Smooth muscle cell (in vitro differentiated cells): ENCODE results near the gene RPL41. TPM values are rescaled to one million over a fixed set of nuclear protein-coding genes. Genes with fewer than 3 reads are reported as not detected.

Experiments used
- DNase-seq: peaks from one replicate; lab custom pipeline; 2025; ENCODE audit not compliant: unreplicated experiment; lab: John Stamatoyannopoulos, UW
- H2AFZ ChIP-seq: fragments of 200-600 bp; sonication (generic); 2 replicates; pipeline ENCODE4 v1.6.0; 2016; ENCODE audit warnings: antibody characterized with exemption, low read depth, mild to moderate bottlenecking
- H3F3A ChIP-seq: fragments of 200-600 bp; sonication (generic); 2 replicates; pipeline ENCODE4 v1.6.0; 2017; ENCODE audit warnings: antibody characterized with exemption, low read depth
- H3K27ac ChIP-seq: fragments of 200-600 bp; sonication (generic); 2 replicates; pipeline ENCODE4 v1.5.1; 2016; ENCODE audit warnings: low read depth, mild to moderate bottlenecking
- H3K27me3 ChIP-seq: fragments of 200-600 bp; sonication (generic); 2 replicates; pipeline ENCODE4 v1.6.1; 2016; ENCODE audit warnings: low read depth, mild to moderate bottlenecking
- H3K36me3 ChIP-seq: fragments of 200-600 bp; sonication (generic); 2 replicates; pipeline ENCODE4 v1.5.1; 2016; ENCODE audit warnings: low read depth
- H3K4me1 ChIP-seq: fragments of 200-600 bp; sonication (generic); 2 replicates; pipeline ENCODE4 v1.5.1; 2016; ENCODE audit warnings: low read depth
- H3K4me2 ChIP-seq: fragments of 200-600 bp; sonication (generic); 2 replicates; pipeline ENCODE4 v1.6.0; 2016; ENCODE audit warnings: mild to moderate bottlenecking
- H3K4me3 ChIP-seq: fragments of 200-600 bp; sonication (generic); 2 replicates; pipeline ENCODE4 v1.5.1; 2016; ENCODE audit warnings: mild to moderate bottlenecking
- H3K79me2 ChIP-seq: fragments of 200-600 bp; sonication (generic); 2 replicates; pipeline ENCODE4 v1.6.0; 2016; ENCODE audit warnings: low read depth, mild to moderate bottlenecking
- H3K9ac ChIP-seq: fragments of 200-600 bp; sonication (generic); 2 replicates; pipeline ENCODE4 v1.6.0; 2016; ENCODE audit warnings: low read depth
- H3K9me3 ChIP-seq: fragments of 200-600 bp; sonication (generic); replicated peaks from 2 replicates; pipeline ENCODE4 v1.5.1; 2016; ENCODE audit warnings: low read depth
- H4K20me1 ChIP-seq: fragments of 200-600 bp; sonication (generic); 2 replicates; pipeline ENCODE4 v1.6.0; 2016; ENCODE audit warnings: low read depth
- WGBS: methylation state at CpG from one replicate; pipeline ENCODE4 v1.1.7; 2016; ENCODE audit warnings: low lambda C conversion rate; 5-methylcytosine and 5-hydroxymethylcytosine counted together
- polyA plus RNA-seq: library from polyadenylated mRNA; unstranded; fragments of >200 nt; fragmentation: Nextera tagmentation; extraction: Ambion mirVana; gene quantifications from 2 replicates; pipeline ENCODE4 v1.2.1, GENCODE V29; 2016
- total RNA-seq: library from RNA; depleted of rRNA; stranded (reverse); fragments of >200 nt; gene quantifications from 2 replicates; pipeline ENCODE4 v1.2.3, GENCODE V29; 2014
- TF ChIP-seq, protein P1 (sequence below): fragments of 200-600 bp; sonication (generic); IDR thresholded peaks from 2 replicates; pipeline ENCODE4 v1.5.1; 2017; ENCODE audit warnings: borderline replicate concordance, mild to moderate bottlenecking, antibody characterized with exemption; ENCODE audit not compliant: insufficient read depth, poor library complexity, severe bottlenecking

The RPL41 gene
- total and polyA plus RNA-seq, 2 experiments from 2014 or later = 2,414 to 3,246 TPM

DNA sequence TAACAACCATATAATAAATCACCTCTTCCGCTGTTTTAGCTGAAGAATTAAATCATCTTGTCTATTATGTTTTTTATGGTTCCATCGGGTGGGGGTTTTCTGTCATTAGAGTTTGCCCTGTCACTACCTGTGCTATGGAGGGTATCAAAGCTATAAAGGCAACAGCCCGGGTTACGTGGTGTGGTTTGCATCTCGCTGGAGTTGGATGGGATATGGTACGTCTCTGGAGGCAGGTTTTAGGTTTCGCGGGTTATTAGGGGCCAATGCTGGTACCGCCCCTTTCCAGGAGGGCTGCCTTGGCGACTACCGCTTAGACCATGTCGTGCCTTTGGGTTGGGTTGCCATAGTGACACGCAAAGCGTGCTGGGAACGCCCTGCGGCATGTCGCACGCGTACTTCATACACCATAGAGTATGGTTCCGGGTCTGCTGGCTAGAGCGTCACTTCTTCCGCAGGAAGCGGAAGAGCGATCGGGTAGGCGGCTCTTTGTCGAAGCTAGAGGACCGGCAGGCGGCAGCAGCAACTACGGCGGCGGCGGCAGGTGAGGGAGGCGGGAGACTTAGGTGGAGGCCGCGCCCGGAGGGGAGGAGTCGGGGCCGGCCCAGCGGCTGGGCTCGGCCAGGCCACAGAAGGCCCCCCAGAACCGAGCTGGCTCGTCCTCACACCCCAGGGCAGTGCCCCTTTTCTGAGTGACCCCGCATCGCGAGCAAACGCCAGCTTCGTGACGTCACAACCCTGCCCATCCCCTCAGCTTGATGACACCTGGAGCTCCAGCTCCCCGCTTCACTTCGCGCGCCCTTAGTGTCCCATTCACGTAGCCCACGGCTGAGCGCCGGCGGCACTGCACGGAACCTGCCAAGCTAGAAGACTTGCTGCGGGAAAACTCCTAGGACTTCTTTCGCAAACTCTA is 1.6 kb downstream of the RPL41 start, which contains the start of gene ZC3H10:
ZC3H10 (plus strand) TSS at position 489 of the 910 bp plus-strand sequence. CDS start 2,297 bp downstream, outside the sequence.
- peak; percentile 83 for DNase-seq
- peak within 1 kb of the TSS; percentile 96 for H3K9ac ChIP-seq
- no peaks in the 10 kb centered on the region for H3K27me3 ChIP-seq
- peaks cover 18% of the 10 kb centered on the region for H3F3A ChIP-seq
- no peaks in the 10 kb centered on the region for H3K9me3 ChIP-seq
- H3K4me2 ChIP-seq = peak within 1 kb of the TSS; percentile 96
- peaks cover 12% of the 10 kb centered on the region for H3K4me1 ChIP-seq
- peak within 1 kb of the TSS; percentile 95 for H3K27ac ChIP-seq
- H3K36me3 ChIP-seq = no peaks in the 10 kb centered on the region
- H3K79me2 ChIP-seq = peaks cover 8% of the 10 kb centered on the region
- H4K20me1 ChIP-seq = peaks cover 10% of the 10 kb centered on the region
- WGBS = 1% methylated on average over 60 of the region's 61 CpGs
- peak within 1 kb of the TSS; percentile 74 for H3K4me3 ChIP-seq
- H2AFZ ChIP-seq = peak within 1 kb of the TSS; percentile 11
- TF ChIP-seq, protein P1, sequence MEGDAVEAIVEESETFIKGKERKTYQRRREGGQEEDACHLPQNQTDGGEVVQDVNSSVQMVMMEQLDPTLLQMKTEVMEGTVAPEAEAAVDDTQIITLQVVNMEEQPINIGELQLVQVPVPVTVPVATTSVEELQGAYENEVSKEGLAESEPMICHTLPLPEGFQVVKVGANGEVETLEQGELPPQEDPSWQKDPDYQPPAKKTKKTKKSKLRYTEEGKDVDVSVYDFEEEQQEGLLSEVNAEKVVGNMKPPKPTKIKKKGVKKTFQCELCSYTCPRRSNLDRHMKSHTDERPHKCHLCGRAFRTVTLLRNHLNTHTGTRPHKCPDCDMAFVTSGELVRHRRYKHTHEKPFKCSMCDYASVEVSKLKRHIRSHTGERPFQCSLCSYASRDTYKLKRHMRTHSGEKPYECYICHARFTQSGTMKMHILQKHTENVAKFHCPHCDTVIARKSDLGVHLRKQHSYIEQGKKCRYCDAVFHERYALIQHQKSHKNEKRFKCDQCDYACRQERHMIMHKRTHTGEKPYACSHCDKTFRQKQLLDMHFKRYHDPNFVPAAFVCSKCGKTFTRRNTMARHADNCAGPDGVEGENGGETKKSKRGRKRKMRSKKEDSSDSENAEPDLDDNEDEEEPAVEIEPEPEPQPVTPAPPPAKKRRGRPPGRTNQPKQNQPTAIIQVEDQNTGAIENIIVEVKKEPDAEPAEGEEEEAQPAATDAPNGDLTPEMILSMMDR = peak; percentile 24

DNA sequence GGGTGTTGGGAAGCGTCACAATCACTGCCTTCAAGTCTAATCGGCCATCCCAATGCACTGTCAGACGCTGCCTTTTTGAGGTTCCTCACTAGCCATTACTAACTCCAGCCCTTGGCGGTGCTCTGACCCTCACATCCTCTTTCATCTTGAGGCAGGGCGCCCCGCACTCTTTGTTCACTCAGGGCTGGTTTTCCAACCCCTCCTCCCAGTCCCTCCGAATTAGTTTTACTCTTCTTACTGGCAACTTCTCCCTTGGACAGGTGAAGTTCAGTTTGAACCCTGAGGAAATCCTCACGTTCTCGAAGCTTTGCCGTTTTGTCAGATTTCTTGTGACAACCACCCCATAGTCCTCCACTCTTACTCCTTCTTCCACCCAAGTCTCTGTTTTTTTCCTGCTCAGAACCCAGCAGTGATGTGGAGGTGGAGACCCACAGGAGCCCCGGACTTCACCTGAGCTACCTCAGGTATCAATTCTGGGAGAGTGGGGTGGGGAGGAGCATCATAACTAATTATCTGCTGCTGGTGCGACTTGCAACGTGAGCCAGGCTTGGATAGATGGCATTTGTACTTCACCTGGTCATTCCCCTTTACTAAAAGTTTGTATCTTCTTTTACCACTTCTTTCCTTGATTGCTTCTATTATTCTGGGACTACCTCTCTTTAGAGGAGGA is 2.4 kb downstream of the RPL41 start:
- H2AFZ ChIP-seq = peak overlapping the region; percentile 11
- H3K4me3 ChIP-seq = peak overlapping the region; percentile 74
- H4K20me1 ChIP-seq = peaks cover 10% of the 10 kb centered on the region

DNA sequence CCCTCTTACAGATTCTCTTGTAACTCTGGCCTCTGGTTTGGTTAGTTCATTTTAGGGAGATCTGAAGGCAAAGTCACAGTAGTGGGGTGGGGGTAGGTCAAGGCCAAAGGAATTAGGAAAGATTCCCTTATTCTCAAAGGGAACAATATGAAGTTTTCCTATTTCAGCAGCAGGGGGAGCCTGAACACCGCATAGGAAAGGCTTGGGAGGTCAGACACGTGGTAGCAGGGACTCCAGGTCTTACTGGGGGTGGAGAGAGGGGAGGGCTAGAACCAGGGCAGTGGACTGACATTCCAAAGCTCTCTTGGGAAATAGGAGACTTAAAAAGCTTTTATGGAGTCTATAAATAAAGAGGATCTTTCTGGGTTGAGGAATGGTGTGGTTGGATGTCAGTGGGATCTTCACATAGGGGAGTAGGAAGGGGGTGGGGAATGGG is 2.9 kb downstream of the RPL41 start:
- Histone ChIP-seq H3K4me3 (peak overlapping the region; percentile 74), H3K4me2 (peak overlapping the region; percentile 96), H3K9ac (no peak overlapping the region), H4K20me1 (peaks cover 10% of the 10 kb centered on the region), H3K27me3 (no peaks in the 10 kb centered on the region), H3K4me1 (peaks cover 12% of the 10 kb centered on the region), H3F3A (peaks cover 7% of the 10 kb centered on the region), H3K27ac (peak overlapping the region; percentile 95), H3K79me2 (peaks cover 8% of the 10 kb centered on the region), H3K9me3 (no peaks in the 10 kb centered on the region), H3K36me3 (no peaks in the 10 kb centered on the region), H2AFZ (no peak overlapping the region)
- peak; percentile 14 for DNase-seq
- WGBS = 0% methylated on average over 2 of the region's 2 CpGs
- TF ChIP-seq, protein P1 = peak; percentile 69

More for the DNA sequence above, 2.4 kb downstream of the RPL41 start:
- H3F3A ChIP-seq = peaks cover 12% of the 10 kb centered on the region
- H3K4me2 ChIP-seq = peak overlapping the region; percentile 96
- H3K36me3 ChIP-seq = no peaks in the 10 kb centered on the region
- H3K4me1 ChIP-seq = peaks cover 12% of the 10 kb centered on the region
- TF ChIP-seq, protein P1 = no peak
- peak overlapping the region; percentile 79 for H3K9ac ChIP-seq
- no peaks in the 10 kb centered on the region for H3K27me3 ChIP-seq
- H3K9me3 ChIP-seq = no peaks in the 10 kb centered on the region
- no peak for DNase-seq
- H3K79me2 ChIP-seq = peaks cover 8% of the 10 kb centered on the region
- WGBS = 19% methylated on average over 13 of the region's 13 CpGs
- peak overlapping the region; percentile 95 for H3K27ac ChIP-seq
